IPS-NIHi11 (cell line): ENCODE results near the gene GCLC.
"Not testable (repeated sequence)": the region's sequence is repeated elsewhere in the genome, so short reads cannot be mapped to it uniquely, and the experiment has no call there.

Experiments used
- DNase-seq: peaks from one replicate; pipeline ENCODE4 v3.0.0; 2012; ENCODE audit warnings: mixed read lengths, low spot score

Gene GCLC

DNA sequence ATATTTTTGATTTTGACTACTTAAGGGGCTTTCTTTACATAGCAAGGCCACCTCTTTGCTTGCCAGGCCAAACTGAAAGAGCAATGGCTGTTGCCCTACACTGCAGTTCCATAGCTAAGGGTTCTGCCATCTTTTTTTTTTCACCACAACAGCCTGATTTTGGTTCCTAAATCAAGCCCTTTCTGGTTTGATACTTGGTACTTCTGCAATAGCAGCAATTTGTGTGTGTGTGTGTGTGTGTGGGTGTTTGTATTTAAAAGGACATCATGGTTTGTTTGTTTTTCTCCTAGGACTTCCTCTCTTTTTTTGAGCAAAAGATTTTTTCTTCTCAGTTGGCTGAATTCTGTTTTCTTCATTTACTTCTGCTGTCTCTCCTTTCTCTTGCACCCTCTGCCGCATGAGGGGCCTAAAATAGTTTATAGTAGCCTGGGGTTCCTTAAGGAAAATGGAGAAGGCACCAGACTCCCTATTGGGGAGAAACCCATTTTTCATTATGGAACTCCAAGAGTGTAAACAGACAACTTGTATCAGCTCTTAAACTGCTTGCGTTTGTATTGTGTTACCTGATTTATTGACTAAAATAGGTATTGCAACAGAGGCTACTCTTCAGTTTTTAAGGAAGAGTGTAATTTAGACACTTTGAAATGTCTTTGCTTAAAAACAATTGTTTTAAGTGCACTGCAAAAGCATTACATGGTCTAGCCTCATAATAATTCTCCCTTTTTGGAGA lies 12.2 kb upstream of the GCLC start:
- no peak for DNase-seq

DNA sequence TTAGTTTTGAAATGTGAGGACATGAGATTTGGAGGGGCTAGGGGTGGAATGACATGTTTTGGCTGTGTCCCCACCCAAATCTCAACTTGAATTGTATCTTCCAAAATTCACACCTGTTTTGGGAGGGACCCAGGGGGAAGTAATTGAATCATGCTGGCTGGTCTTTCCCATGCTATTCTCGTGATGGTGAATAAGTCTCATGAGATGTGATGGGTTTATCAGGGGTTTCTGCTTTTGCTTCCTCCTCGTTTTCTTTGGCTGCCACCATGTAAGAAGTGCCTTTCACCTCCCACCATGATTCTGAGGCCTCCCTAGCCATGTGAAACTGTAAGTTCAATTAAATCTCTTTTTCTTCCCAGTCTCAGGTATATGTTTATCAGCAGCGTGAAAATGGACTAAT lies 8.7 kb upstream of the GCLC start:
- not testable (repeated sequence) for DNase-seq

DNA sequence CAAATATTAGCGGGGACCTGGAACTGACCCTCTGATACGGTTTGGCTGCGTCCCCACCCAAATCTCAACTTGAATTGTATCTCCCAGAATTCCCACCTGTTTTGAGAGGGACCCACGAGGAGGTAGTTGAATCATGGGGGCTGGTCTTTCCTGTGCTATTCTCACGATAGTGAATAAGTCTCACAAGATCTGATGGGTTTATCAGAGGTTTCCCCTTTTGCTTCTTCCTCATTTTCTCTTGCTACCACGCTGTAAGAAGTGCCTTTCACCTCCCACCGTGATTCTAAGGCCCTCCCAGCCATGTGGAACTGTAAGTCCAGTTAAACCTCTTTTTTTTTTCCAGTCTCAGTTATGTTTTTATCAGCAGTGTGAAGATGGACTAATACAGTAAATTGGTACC lies 6.8 kb upstream of the GCLC start:
- not testable (repeated sequence) for DNase-seq

DNA sequence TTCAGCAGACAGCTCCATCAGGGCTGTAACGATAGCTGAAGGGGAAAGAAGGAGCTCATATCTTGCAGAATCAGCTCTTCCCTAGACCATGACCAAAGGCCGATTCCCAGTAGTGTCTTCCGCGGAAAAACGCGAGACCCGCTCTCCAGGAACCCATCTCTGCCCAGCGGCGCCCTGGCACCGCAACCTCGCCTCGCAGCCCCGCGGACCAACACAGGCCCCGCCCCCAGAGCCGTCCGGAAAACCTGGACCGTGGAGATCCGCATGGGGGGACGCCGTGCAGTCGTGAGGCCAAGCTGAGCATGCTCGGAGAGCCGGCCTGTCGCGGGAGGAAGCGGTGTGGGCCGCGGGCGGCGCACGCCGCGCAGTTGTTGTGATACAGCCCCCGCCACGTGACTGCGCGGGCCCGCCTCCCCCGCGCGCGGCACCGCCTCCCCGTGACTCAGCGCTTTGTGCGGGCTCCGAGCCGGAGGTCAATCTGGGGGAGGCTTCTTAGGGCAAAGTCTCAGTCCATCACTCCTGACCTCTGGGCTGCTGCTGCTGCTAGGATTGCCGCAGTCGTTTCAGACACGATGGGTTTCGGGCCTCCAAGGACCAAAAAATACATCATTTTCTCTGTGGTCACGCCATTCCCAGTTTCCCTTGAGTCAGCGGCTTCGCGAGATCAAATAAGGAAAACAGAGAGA lies 3.1 kb upstream of the GCLC start:
- DNase-seq: peak; percentile 90

DNA sequence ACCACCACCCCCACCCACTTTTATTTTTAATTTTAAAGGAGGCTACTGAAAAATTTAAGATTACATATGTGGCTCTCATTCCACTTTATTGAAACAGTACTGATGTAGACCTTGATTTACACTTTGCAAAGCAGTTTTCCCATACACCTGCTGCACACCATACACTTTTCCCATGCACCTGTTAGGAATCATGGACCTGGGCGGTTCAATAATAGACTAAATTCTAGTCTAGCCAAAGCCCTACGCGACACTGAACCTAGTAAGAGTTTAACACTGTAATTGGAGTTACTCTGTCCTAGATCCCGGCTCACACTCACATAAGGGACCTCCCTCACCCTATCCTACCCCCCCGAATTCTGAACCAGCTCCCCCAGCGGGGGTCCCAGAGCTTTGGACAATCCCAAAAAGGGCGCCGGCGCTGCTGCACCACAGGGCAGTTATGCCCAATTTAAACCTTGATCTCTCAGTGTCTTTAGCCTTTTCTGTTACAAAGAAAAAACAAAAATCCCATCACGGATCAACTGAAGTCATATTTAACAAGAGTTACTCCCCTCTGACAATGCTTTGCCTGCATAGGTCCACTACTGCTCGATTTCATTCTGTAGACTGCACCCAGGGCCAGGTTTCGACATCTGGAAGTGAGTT lies 2.4 kb upstream of the GCLC start:
- no peak for DNase-seq

DNA sequence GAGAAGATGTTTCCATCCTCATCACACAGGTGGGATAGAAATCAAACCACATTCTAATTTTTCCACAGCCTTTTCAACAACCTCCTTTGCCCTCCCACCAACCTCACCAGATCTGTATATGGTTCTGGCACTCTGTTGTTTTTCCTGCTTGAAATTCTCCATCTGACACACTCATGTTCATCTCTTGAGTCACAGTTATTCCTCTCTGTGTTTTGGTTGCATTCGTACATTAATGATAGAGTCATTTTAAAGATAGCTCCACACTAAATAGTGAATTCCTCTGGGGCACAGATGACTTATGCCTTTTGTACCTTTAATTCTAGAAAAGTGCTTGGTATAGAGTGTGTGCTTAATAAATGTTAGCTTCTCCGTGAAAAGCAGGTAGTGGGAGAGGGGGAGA lies 1.4 kb upstream of the GCLC start:
- no peak for DNase-seq

DNA sequence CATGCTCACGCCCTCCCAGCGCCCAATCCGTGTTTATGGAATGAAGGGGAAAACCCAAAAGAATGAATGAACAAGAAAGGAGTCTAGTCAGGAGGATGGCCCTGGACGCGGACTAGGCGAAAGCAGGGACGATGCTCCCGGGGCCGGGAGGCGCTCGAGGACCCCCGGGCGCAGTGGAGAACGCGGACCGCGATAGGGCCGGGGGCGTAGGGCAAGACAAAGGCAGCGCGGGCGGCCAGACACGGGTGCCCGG lies 758 bp downstream of the GCLC start:
- no peak for DNase-seq

DNA sequence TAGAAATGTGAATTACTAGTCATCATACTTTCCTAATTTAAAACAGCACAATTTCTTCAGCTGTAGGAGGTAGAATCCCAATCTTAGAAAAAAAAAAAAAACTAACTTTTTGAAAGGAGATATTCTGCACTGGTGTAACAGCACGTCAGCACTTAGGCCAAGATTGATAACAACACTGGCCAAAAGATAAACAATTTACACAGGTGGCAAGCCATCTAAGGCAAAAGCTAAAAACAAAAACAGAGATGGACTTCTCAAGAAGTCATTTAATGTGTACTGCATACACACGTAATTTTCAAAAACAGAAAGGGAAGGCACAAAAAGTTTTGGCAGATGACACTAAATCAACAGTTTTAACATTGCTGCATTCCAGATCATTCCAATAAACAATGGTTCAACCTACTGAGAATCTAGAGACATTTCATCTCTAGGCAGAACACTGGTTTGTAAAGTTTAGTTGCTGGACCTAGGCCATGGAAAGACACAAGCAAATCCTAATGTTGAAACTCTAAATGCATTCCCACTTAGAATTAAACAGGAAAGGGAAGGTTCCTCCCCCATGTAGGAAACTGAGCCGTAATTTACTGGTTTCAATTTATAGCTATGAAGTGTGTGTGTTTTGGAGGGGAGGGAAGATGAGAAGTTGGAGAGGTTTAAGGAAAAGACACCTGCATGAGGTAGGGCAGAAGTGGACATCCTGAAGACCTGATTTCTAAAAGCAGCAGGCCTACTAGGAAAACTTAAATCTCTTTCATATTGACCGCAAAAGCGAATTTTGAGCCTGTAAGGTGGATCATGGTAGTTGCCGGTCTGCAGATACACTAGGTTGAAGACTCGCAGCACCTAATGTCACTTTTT lies 1.3 kb downstream of the GCLC start:
- DNase-seq: no peak

DNA sequence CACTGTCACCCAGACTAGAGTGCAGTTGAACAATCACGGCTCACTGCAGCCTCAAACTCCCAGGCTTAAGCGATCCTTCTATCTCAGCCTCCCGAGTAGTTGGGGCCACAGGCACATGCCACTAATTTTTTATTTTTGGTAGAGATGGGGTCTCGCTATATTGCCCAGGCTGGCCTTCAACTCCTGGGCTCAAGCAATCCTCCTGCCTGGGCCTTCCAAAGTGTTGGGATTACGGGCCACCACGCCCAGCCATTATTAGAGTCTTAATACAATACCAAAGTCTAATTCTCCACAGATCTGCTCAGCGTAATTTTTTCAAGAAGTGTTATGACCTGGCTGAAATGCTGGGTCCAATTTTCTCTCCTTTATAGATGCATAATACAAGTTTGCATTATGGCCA lies 3.0 kb downstream of the GCLC start:
- no peak for DNase-seq

DNA sequence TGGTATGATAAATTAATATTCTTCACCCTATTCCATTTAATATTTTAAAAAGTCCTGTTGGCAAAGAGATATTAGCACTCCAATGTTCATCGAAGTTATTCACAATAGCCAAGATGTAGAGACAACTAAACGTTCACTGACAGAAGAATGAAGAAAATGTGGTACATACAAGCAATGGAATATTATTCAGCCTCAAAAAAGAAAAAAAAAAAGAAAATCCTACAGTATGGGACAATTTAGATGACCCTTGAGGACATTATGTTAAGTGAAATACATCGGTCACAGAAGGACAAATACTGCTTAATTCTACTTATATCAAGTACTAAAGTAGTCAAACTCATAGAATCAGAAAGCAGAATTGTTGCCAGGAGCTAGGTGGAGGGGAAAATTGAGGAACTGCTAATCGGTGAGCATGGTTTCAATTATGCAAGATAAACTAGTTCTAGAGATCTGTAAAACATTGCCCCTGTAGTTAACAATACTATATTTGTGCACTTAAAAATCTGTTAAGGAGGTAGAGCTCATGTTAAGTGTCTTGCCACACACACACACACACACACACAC lies 4.7 kb downstream of the GCLC start:
- DNase-seq: no peak

DNA sequence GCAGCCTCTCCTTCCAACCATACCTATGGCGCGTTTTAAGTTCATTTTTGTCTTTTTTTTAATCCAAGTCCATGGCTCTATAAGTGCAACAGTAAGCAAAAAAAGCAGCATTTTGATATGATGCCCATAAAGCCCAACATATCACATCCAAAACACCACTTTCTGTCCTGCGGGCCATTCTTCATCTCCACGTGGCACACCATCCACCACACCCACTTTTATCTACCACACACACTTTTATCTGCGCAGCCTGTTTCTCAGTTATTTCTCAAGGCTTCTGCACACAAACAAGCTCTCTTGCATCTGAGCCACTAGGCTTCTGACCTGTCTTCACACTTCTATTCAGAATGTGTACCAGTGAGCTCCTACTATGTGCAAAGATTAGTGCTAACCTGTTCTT lies 5.3 kb downstream of the GCLC start:
- DNase-seq: no peak

DNA sequence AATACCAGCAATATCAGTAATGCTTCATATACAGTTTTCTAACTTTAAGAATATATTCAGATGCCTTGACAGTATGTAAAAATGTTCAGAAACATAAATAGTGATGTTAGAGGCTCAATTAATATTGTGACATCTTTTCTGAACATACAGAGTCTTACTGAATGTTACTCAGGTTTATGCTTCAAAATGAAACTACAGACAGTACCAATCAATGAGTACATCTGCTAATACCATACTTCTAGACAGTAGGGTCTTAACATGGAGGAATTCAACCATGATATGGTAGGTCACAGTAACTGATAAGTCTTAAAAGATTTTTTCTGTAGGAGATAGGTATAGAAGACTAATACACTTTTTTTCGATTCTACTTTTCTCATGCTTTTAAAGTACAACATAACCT lies 8.3 kb downstream of the GCLC start:
- DNase-seq: no peak

DNA sequence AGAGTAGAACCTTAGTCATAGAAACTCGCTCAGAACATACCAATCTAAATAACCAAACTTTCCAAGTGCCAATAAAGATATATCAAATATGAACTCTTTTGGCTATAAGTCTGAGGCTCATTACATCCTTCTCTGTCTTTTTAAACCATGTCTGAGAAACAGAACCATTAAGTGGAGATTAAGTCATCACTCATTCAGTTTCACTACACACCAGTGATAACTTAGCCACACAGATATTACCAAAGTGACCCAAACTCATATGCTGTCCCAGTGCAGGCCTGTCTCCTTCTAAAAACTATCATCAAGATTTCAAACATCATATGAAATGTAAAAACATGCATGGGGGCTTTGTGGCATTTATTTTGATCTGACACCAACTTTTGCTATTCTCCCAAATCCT lies 12.0 kb downstream of the GCLC start:
- no peak for DNase-seq

DNA sequence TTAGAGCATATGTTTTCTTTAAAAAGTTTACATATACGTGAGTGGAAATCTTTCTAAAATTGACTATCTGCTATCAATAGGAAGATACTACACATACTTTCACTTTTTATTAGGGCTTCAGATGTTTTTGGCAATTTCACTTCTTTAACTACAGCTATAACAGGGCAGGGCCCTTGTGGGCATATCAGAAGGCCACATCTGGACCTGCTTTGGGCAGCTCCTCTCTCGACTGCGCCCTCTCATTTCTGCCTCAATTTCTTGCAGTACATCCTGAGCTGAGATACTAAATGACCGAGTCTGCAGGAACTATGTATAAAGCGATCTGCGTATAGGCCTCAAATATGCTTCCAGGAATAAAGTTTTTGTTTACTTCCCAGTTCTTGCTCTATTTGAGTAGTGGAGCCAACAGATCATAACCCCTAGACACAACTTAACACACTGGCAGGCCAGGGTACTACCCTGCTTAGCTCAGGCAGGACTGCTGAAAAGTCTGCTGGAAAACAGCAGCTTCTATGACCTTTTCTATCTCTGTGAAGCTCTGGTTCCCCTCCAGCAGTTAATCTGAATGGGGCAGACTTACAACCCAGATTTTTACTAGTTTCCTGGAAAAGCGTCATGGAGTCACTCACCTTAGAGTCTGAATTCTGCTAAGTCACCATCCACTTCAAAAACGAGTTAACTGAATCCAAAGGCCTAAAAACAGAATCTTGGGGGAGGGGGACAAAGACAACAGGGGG lies 12.7 kb downstream of the GCLC start:
- DNase-seq: no peak

DNA sequence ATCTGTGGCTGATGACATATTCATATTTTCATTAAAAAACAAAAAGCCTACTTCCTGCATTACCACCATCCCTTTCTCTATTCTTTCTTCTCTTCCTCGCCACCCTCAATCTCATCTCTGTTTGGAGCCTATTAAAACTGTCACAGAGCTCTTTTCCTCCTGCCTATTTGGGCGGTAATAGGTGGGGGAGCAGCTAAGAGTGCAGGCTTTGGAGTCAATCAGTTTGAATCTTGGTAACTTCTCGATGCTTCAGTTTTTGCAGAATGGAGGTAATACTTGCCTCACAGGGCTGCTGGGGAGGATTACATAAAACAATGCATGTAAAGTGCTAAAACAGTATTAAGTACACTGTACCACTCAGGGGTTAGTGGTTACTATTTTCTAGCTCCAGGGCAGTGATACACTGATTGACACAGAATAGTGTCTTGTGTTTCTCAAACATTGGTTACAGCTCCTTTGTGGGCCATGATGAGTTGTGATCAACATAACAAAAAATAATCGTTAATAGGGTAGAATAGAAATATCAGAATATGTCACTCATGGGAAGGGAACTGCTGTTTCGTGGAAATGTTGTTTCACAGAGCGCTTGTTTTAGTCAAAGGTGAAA lies 14.0 kb downstream of the GCLC start:
- DNase-seq: no peak

DNA sequence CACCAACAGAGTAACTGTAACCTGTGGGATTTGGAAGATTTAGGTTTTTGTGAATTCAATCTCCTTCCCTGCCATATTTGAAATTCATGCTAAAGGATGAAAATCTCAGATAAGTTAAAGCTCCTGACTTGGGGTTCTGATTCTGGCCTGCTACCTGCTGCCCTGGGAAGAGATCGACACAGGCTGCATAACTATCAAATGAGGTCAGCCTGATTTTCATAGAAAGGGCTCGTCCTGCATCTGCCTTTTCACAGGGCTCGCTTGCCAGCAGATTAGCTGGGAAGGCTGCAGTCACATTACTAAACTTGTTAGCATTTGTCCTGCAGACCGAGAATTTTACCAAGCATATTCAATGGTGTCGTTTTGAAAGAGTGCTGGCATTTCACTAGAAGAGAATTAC lies 14.6 kb downstream of the GCLC start:
- DNase-seq: peak; percentile 29

DNA sequence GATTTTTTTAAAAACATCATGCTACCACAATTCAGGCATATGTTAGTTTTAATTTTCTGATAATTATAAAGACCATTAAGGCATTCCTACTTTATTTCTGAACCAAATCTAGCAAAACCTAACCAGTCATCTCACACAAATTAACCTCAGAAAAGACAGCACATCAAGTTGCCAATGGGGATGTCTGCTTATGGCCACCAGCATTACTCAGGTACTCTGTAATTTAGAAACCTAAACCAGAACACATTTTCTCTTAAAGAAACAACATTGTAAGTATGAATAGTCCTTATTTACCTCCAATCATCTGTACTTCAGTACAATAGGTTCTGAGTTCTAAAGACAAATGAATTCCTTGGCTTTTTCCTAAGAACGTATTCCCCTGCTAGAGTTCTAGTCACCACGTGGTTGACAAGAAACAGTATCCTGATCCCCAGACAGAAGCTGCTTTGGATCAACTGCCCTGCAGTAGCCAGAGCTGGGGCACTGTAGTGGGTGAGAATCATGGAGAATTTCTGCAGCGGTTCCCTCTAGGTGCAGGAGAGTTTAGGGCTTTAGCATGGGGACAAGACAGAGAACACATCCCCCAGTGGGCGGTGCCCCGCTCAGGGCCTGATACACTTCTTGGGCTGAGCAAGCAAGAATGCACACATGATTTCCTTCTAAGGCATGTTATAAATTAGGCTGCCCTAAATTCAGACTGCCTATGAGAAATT lies 15.4 kb downstream of the GCLC start:
- DNase-seq: no peak

DNA sequence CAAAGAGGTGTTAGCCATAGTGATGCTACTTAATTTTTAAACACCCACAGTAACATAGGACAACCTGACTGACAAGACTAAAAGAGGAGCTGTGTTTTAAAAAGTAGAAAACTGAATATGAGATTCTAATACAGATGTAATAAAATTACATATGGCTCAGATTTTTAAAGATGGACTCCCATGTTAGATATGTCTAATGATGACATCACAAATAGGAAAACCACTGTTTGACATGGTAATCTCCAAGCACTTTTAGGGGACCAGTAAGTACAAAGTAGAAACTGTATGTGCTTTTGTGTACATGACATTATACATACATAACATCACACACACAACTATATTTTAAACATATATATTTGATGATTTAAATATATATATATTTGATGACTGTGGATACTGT lies 16.8 kb downstream of the GCLC start:
- DNase-seq: no peak

DNA sequence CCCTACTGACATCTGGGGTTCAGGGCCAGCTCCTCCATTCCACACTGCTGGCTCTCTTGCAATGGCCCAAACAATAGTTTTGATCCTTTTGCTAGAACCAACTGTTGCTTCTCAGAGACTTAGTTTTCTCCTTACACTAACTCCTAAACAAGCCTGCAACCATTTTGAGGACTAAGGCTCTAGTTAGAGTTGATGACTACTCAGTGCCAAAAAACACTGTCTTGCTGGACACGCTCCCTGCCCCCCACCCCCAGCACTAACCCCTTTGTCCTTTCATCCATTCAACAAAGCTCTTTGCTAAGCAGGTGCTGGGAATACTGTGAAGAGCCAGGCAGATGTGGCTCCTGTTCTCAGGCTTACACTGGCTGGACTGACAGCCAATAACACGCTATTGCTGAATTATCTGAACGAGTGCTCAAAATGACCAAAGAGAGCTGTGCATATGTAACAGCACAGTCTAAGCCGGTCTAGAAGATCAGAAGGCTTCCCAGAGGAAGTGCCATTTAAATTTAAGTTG lies 17.6 kb downstream of the GCLC start:
- no peak for DNase-seq

DNA sequence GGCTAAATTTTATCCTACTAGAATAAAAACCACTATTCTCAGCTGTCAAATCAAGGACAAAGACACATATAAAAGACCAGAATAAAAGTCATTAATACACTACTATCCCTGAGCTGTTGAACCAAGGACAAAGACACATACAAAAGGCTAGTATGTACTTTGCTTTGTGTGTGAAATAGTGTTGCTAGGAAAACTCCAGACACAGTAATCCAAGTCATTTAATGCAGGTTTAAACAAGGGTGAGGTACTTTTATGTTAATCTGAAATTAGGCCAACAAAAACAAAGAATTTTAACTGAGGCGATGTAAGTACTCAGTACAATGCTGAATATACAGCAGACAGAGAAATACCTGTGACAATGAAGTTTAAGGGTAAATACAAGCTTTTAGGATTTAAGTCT lies 18.9 kb downstream of the GCLC start:
- no peak for DNase-seq

DNA sequence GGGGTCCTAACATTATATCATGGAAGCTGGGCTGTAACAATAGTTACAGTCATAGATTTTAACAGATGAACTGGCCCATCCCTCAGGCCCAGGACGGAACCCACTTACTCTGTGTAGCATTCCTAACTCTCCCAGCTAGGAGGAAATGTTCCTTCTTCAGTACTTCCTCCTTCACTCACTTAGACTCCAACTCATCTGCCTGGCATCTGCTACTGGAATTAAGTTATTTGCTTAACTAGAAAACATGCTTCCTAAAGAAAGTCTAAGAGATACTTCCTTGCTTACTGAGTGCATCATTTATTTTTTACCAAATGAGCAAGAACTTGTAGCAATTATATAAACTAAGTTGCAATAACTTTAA lies 20.5 kb downstream of the GCLC start:
- DNase-seq: no peak
